NCI-H2081 treated with DMSO at 0.1 percent for 48 hours (cell line): ENCODE data around the gene ARID3C.

Source experiments
- DNase-seq: peaks from one replicate; lab custom pipeline; 2025; lab: John Stamatoyannopoulos, UW

The ARID3C gene

DNA sequence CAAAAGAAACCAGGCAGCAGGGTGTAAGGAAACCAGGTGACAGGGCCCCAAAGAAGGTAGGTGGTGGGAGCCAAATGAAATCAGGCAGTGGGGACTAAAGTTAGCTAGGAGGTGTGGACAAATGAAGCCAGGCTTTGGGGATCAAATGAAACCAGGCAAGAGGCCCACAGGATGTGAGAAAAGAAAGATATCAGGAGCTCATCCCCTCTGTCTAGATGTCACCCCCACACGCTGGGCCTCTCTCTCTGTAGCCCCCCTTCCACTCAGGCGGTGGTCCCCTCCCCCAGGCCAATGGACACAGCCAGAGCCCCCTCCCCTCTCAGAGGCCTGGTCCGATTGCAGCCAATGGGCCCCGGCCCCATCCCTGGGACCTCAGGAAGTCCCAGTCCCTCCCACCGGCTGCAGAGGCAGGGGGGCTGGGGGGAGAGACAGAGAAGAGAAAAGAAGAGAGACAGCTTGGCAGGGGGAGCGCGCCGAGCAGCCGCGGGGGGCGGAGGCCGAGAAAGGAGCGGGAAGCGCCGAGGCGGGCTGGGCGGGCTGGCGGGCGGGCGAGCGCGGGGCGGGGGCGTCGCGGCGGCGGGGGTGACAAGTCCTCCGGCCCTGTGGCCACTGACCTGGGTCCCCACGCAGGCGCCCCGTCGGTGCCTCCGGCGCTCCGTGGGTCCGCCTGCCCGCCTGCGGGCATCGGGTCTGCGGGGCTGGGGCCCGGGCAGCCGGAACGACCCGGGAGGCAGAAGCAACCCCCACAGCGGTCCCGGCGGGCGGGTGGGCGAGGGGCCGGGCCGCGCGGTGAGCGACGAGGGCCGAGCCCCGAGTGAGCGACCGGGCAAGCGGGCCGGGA is 51.2 kb downstream of the ARID3C start:
- no peak for DNase-seq

DNA sequence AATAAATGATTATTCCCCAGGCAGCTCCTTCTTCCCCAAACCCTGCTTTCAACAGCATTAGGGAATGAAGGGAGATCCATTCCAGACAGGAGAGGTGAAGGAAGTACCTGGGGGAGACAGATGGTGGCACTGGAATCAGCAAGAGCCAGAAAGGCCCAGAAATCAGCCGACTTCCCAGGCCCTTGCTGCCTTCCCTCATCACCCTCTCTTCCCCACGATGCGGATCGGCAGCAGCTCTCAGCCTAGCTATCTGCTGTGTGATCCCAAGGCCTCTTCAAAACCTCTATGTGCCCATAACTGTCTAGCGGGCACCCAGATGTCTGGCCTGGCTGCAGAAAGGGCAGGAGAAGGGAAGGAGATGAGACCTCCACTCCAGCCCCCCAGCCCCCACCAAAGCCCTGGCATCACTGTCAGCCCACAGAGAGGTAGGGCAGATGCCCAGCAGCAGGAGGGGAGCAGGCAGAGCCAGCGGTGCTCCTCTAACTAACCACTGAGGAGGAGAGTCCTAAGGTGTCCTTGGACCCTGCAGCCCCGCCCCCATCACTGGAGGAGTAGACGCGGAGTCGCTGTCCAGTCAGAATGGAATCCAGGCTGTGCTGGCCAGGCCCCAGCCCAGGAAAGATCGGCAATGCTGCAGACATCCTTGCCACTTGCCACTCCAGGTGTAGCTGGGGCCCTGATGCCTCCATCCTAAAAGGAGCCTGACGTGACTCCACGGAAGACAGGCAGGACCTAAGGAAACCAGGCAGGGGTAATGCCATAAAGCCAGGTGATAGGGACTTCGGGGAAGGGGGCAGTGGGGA is 52.1 kb downstream of the ARID3C start:
- DNase-seq = no peak

DNA sequence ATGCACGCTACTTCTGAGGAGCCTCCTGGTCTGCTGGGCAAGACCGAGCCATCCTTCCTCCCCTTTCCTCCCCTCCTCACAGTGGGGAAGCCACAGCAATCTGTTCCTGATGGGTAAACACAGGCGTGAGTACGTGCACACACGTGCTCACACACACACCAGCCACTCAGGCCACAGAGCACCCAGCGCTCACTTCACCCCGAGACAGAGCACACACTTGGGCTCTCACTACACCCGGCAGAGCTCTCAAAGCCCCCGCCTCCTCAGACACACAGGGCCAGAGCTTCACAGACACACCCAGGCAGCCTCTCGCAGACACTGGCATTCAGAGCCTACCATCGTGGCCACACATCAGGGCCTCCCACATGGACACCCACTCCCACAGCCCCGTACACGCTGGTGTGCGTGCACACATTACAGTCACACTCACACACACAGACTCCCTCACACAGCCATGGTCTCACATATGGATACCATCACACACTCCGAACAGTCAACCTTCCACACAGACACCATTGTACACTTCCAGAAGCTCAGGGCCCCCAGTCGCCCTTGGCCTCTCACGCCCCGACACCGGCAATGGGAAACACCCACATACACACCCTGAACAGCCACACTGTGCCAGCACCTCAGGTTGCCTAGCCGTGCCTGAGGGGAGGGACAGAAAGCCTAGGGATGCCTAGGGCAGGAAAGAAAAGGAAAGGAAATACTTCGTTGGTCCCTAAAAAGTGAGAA is 52.8 kb downstream of the ARID3C start:
- no peak for DNase-seq

DNA sequence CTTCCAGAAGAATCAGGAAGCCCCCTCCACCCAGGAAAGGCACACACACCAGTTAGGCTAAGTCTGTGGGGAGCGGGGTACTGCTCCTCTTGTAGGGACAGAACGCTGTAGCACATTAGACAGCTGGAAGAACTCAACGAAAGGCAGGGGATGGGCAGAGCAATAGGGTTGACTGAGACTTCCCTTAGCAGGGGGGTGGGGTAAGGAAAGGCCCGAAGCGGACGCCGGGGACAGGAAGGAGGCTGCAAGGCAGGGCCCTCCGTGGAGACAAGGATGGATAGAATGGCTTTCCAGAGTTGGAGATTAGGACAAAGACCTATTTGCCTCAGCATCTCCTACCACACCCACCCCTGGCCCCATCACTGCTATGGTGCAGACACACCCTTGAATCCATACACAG is 53.6 kb downstream of the ARID3C start:
- DNase-seq = no peak

DNA sequence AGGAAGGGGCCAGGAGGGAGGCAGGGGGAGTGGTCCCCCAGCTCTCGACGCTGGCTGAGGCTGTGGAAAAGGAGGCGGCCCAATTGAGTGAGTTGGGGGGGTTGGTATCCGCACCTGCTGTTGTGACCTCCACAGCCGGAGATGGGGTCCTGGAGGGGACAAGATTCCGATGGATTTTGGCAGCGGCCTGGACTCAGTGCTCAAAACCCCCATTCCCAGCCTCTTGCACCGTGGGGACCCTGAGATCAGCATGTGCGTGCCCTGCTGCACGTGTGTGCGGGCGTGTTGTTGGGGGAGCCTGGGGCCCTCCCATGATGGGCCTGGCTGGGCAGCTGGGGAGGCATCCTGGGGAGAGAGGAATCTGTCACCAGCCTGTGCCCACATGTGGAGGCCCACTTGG is 54.3 kb downstream of the ARID3C start:
- no peak for DNase-seq

DNA sequence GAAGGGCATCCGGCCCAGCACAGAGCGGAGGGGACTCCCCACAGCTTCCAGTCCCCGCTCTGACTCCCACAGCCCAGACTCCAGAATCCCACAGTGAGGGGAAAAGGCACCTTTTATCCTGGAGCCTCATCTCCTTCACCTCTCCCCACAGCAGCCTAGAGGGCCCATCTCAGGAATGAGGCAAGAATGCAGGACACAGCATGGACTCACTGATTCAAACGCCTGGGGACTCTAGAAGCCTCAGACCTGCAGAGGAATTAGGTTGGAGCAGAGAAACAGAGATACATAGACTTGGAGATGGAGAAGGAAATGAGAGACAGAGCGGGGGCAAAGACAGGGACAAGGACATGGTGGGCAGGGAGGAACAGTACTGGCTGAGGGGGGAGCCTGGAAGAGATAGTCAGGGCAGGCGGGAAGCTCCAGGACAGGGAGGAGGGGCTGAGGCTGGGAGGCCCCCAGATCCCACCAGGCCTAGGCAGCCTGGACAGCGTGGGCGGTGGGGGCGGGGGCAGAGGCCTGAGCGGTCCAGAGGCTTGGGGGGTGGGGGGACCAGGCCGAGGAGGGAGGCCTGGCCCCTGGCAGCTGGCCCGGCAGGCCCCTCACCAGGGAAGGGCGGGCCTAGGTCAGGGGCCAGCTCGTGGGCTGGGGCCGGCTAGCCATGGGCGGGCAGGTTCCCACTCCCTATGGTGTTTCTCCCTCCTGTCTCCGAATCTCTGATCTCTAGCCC is 55.1 kb downstream of the ARID3C start:
- no peak for DNase-seq

DNA sequence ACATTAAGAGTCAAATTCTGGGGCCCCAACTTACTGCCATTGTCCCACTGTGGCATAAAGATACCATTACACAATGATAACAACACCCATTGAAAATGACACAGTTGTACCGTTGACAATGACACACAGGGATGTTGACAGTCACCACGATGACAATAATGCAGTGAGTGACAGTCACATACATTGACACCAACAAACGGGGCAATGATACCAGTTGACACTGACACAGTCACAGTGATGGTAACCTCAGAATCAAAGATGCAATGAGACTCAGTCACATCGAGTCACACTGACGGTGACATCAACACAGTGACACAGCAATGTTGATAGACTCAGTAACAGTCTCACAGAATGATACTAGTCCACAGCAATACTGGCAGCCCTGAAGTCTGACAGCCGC is 56.2 kb downstream of the ARID3C start:
- DNase-seq = no peak

DNA sequence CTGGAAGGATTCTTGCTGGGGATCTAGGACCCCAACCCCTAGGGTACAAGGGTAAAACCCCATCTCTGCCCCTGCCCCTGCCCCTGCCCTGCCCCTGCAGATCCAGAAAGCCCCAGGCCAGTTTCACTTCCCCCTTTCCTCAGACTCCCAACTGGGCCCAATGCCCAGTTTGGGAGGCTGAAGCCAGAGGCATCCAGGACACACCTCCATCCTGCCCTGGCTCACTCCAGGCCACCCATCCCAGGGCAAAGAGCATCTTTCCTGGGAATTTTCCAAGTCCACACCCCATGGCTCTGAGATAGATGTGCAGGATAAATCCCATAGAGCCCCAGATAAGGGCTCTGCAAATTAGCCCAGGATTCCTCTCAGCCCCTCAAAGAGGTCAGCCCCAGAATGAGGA is 56.8 kb downstream of the ARID3C start:
- DNase-seq = no peak

DNA sequence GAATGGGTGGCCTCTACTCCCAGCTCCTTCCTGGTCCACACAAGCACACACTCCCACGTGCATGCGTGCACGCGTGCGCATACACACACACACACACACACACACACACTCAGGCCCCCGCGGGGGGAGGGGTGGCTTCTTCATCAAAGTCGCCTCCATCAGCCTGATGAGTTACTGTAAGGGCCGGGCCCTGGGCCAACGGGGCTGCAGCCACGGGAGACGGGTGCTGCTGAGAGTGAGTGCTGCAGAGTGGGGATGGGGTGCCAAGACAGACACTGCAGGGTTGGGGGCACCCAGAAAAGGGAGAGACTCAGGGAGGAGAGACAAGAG is 57.4 kb downstream of the ARID3C start:
- DNase-seq = no peak
